Erythroblast (primary cell): Measurements from ENCODE around the gene MYL7.

Source experiments
- GATA1 ChIP-seq: IDR thresholded peaks from 2 replicates; pipeline ENCODE4 v1.6.1; 2011; ENCODE audit warnings: low read depth, mild to moderate bottlenecking, control low read depth, low read length, moderate library complexity
- POLR2A ChIP-seq: IDR thresholded peaks from 2 replicates; pipeline ENCODE4 v1.6.1; 2011; ENCODE audit warnings: mild to moderate bottlenecking, low read length

DNA sequence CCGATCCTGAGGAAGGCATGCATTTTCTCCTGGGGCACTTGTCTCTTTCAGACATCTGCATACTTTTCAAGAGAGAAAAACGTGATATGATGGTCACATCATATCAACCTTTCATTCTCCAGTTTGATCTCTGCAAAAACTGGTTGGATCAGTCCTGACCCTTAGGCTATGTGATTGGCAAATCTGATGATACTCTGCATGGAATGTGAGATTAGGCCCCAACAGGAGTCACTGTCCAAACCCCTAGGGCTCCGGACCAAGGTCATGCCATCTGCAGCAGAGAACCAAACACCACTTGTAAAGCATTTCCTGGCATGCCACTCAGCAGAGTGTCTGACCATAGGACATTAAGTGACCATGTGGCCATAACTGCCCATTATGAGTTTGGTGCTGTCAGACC is 39.5 kb upstream of the MYL7 start:
- TF ChIP-seq POLR2A = no peak
- no peak for TF ChIP-seq GATA1
